GM12878 (cell line): ENCODE data around the gene PPP1R3E. TPM values are rescaled to one million over a fixed set of nuclear protein-coding genes. Genes with fewer than 3 reads are reported as not detected.

Source experiments
- ATAC-seq: fragments of 200-7000 bp; cut with Tn5 transposase; 3 replicates; pipeline ENCODE4 v1.9.1; 2020; ENCODE audit warnings: mild to moderate bottlenecking, moderate library complexity
- BruUV-seq: library from RNA; stranded (reverse); fragments of 400-500 nt; replicated peaks from 2 replicates; lab custom pipeline; 2021; lab: Mats Ljungman, UMichigan
- CTCF ChIA-PET: fragments of 300-600 bp; sonication (Branson Sonifier 250); formaldehyde crosslinking; extraction: SDS; loops from one replicate; lab custom pipeline; 2021; ENCODE audit warnings: inconsistent platforms; lab: Yijun Ruan, JAX
- POLR2A ChIA-PET: fragments of 350-600 bp; formaldehyde crosslinking; extraction: SDS; loops from one replicate; lab custom pipeline; 2021; ENCODE audit warnings: inconsistent platforms; lab: Charles Lee
- RAD21 ChIA-PET: fragments of 300-600 bp; sonication (Branson Sonifier 250); formaldehyde crosslinking; loops from one replicate; lab custom pipeline; 2023; ENCODE audit warnings: antibody characterized with exemption; ENCODE audit not compliant: unreplicated experiment; lab: Charles Lee
- SMC1A ChIA-PET: fragments of 300-600 bp; sonication (Branson Sonifier 250); formaldehyde crosslinking; loops from one replicate; lab custom pipeline; 2023; ENCODE audit not compliant: unreplicated experiment, uncharacterized antibody; lab: Charles Lee
- DNase-seq: peaks from one replicate; pipeline ENCODE4 v3.0.0-alpha.2; 2011; ENCODE audit warnings: low read depth, low spot score
- FAIRE-seq: peaks from 3 replicates; lab custom pipeline; 2011; peaks lifted over from hg19 to GRCh38; lab: Jason Lieb, UNC
- H2AFZ ChIP-seq: 2 replicates; pipeline ENCODE4 v1.6.0; 2011; ENCODE audit warnings: low read depth, low read length, control low read depth; ENCODE audit not compliant: control insufficient read depth
- H3K27ac ChIP-seq: 2 replicates; pipeline ENCODE4 v1.5.1; 2011; ENCODE audit warnings: control low read depth; ENCODE audit not compliant: control insufficient read depth, insufficient read depth
- H3K27me3 ChIP-seq, 2 experiments: replicated peaks in 1 of 2; 2 replicates each; pipeline versions ENCODE4 v1.6.0 to v1.6.1; 2011; ENCODE audit warnings: low read length in 1 of 2; ENCODE audit not compliant: control insufficient read depth in 2 of 2, insufficient read depth in 2 of 2
- H3K36me3 ChIP-seq, 2 experiments: 2 replicates each; pipeline ENCODE4 v1.5.1; 2011; ENCODE audit warnings: low read length in 1 of 2; ENCODE audit not compliant: control insufficient read depth in 2 of 2, insufficient read depth in 2 of 2
- H3K4me1 ChIP-seq: 2 replicates; pipeline ENCODE4 v1.6.1; 2011; ENCODE audit warnings: mild to moderate bottlenecking, low read length, moderate library complexity, mixed read lengths; ENCODE audit not compliant: control insufficient read depth, insufficient read depth
- H3K4me2 ChIP-seq: 2 replicates; pipeline ENCODE4 v1.6.0; 2011; ENCODE audit warnings: control low read depth; ENCODE audit not compliant: control insufficient read depth, insufficient read depth
- H3K4me3 ChIP-seq: fragments of 200-600 bp; sonication (generic); 2 replicates; pipeline ENCODE4 v1.5.1; 2016
- H3K79me2 ChIP-seq: 2 replicates; pipeline ENCODE4 v1.6.0; 2011; ENCODE audit warnings: low read length; ENCODE audit not compliant: control insufficient read depth, insufficient read depth
- H3K9ac ChIP-seq: 2 replicates; pipeline ENCODE4 v1.8.0; 2011; ENCODE audit warnings: low read length, control low read depth, mixed read lengths; ENCODE audit not compliant: control insufficient read depth, insufficient read depth
- H3K9me3 ChIP-seq: replicated peaks from 3 replicates; pipeline ENCODE4 v1.5.1; 2011; ENCODE audit warnings: mild to moderate bottlenecking, low read length; ENCODE audit not compliant: control insufficient read depth, insufficient read depth
- H4K20me1 ChIP-seq: 2 replicates; pipeline ENCODE4 v1.6.0; 2011; ENCODE audit not compliant: control insufficient read depth, insufficient read depth
- TAF1 ChIP-seq: IDR thresholded peaks from 2 replicates; pipeline ENCODE4 v1.6.1; 2011; ENCODE audit warnings: mild to moderate bottlenecking, low read depth, low read length, borderline replicate concordance
- ZNF687 ChIP-seq: fragments of 450-650 bp; IDR thresholded peaks from 2 replicates; pipeline ENCODE4 v1.6.1; 2017; ENCODE audit warnings: mild to moderate bottlenecking, moderate library complexity
- WGBS: methylation state at CpG from one replicate; pipeline ENCODE4 v1.1.6; 2016; ENCODE audit warnings: low lambda C conversion rate; ENCODE audit not compliant: insufficient replicate concordance, insufficient coverage; ENCODE audit errors: missing lambda C conversion rate; 5-methylcytosine and 5-hydroxymethylcytosine counted together
- in situ Hi-C: fragments of 300-500 bp; cut with MboI; formaldehyde crosslinking; loops from 9 replicates; pipeline ENCODE4 v1.14.3; 2018; ENCODE audit warnings: mixed read lengths
- intact Hi-C: fragments of 100-400 bp; cut with micrococcal nuclease; formaldehyde crosslinking; loops from one replicate; pipeline ENCODE4 v1.14.2; 2022; ENCODE audit not compliant: unreplicated experiment
- polyA plus RNA-seq, 11 experiments: library from polyadenylated mRNA; depleted of rRNA in 4 of 11; unstranded in 6 of 11; stranded (reverse) in 5 of 11; fragments of >200 nt; fragmentation: Nextera tagmentation in 4 of 11; fragmentation: Illumina TruSeq in 1 of 11; extraction: Ambion mirVana in 4 of 11; extraction: Trizol in 1 of 11; gene quantifications; 1 replicate in 1 of 11; 2 replicates in 10 of 11; pipeline versions ENCODE4 v1.2.1 to v1.2.3, GENCODE V29; 2011 to 2016; ENCODE audit warnings: inconsistent platforms in 2 of 11, missing spikeins in 2 of 11, low read depth in 1 of 11
- total RNA-seq, 4 experiments: library from RNA; depleted of rRNA in 3 of 4; stranded (reverse); fragments of >200 nt in 3 of 4; fragmentation: Illumina TruSeq in 1 of 4; extraction: Trizol in 1 of 4; gene quantifications; 2 replicates each; pipeline versions ENCODE4 v1.2.1 to v1.2.3, GENCODE V29; 2013 to 2021

The PPP1R3E gene
- total and polyA plus RNA-seq, 10 of the 15 experiments (the other 5 are each of a cell fraction or from before 2014, with no cell fraction given), result 4.6 to 26.4 (median 7.1) TPM

GRCh38 chr14:23348297-23348655, 45.6 kb upstream of the PPP1R3E start:
- H3K36me3 ChIP-seq, result no peaks in the 10 kb centered on the region
- SMC1A ChIA-PET, result no interaction called here
- H3K27me3 ChIP-seq, result peaks cover 4 to 9% of the 10 kb centered on the region in 2 experiments
- no peak overlapping the region for H3K9ac ChIP-seq
- H4K20me1 ChIP-seq, result no peaks in the 10 kb centered on the region
- no peaks in the 10 kb centered on the region for H3K4me1 ChIP-seq
- no peak overlapping the region for H3K27ac ChIP-seq
- intact Hi-C loops, result no loop called here
- CTCF ChIA-PET, result no interaction called here
- WGBS, result 41% methylated on average over 6 of the region's 6 CpGs
- RAD21 ChIA-PET, result no interaction called here
- no peak overlapping the region for H3K4me2 ChIP-seq
- no peak overlapping the region for H2AFZ ChIP-seq
- DNase-seq (no peak), FAIRE-seq (no peak), ATAC-seq (no peak)
- POLR2A ChIA-PET, result no interaction called here
- TF ChIP-seq ZNF687 (no peak), TAF1 (no peak)
- H3K79me2 ChIP-seq, result no peaks in the 10 kb centered on the region
- no peaks in the 10 kb centered on the region for H3K9me3 ChIP-seq
- BruUV-seq, result no TSS peak
- in situ Hi-C loops, result no loop called here
- no peak overlapping the region for H3K4me3 ChIP-seq
